ENCODE results near the gene ARRDC5. TPM values are rescaled to one million over a fixed set of nuclear protein-coding genes. Genes with fewer than 3 reads are reported as not detected.

ARRDC5 gene
- total RNA-seq, 1 experiment from 2014 or later = not detected

GRCh38 chr19:4877753-4878490 lies 24.8 kb downstream of the ARRDC5 start:
- H3K4me1 ChIP-seq (ENCODE audit: insufficient read depth, low read length) = no peaks in the 10 kb centered on the region
- H2BK120ac ChIP-seq (ENCODE audit: low read depth, low read length, poor library complexity, severe bottlenecking) = no peak overlapping the region
- H3T11ph ChIP-seq (ENCODE audit: low read length) = no peak overlapping the region
- no peak overlapping the region for H4K5ac ChIP-seq (ENCODE audit: insufficient read length, low read depth, low read length)
- no peak overlapping the region for H3K56ac ChIP-seq (ENCODE audit: insufficient read length, low read depth, low read length)
- no peaks in the 10 kb centered on the region for H3K27me3 ChIP-seq (ENCODE audit: insufficient read depth, low read length)
- Mint-ChIP-seq H3K4me3 (no peak overlapping the region), H3K9me3 (peaks cover 0 to 6% of the 10 kb centered on the region in 2 experiments; a peak in 2 of 5 replicates), H3K4me1 (peaks cover 13 to 20% of the 10 kb centered on the region in 2 experiments), H3K27me3 (ENCODE audit: low read depth) (no peaks in the 10 kb centered on the region; the same call in 1 of the 2 replicates), H3K27ac (peak overlapping the region in 1 of 3 experiments; percentile 93; a peak in 2 of 7 replicates), H3K36me3 (ENCODE audit: insufficient read depth in 1 of 3, low read depth in 3 of 3) (no peaks in the 10 kb centered on the region; a peak in 1 of 7 replicates)
- H4K8ac ChIP-seq (replicated peaks; ENCODE audit: insufficient read length, low read depth, low read length) = no peak overlapping the region
- DNase-seq = peak; percentile 36
- no CpG with 5 or more reads among the region's 30 CpGs for WGBS (ENCODE audit: extremely low coverage, insufficient read length, low lambda C conversion rate)
- no peaks in the 10 kb centered on the region for H3K79me1 ChIP-seq (ENCODE audit: insufficient read depth, low read depth, low read length, poor library complexity, severe bottlenecking)
- H3K23me2 ChIP-seq (ENCODE audit: insufficient read length, low read depth, low read length, poor library complexity, severe bottlenecking) = no peaks in the 10 kb centered on the region
- H3K4ac ChIP-seq (ENCODE audit: low read depth, low read length) = peak overlapping the region; percentile 82; the same call in 1 of the 2 replicates
- peak overlapping the region; percentile 78 for H3K14ac ChIP-seq (ENCODE audit: insufficient read depth, low read length)
- peak overlapping the region; percentile 90 for H3K18ac ChIP-seq (ENCODE audit: insufficient read length, low read depth, low read length)
- no peak overlapping the region for H3K23ac ChIP-seq (ENCODE audit: insufficient read length, low read depth, low read length)
- peak overlapping the region; percentile 10 for H3K9ac ChIP-seq (ENCODE audit: extremely low read depth, insufficient read length, low read length)
- H2AK5ac ChIP-seq (ENCODE audit: insufficient read length, low read length) = no peak overlapping the region
- no peak overlapping the region for H3K4me2 ChIP-seq (ENCODE audit: insufficient read depth, insufficient read length, low read length)
- H4K20me1 ChIP-seq (ENCODE audit: control insufficient read depth, insufficient read depth, insufficient read length) = no peaks in the 10 kb centered on the region
- H2AFZ ChIP-seq (ENCODE audit: low read length) = no peak overlapping the region
- no peaks in the 10 kb centered on the region for H3K9me3 ChIP-seq (ENCODE audit: control insufficient read depth, low read depth, low read length)
- H2BK12ac ChIP-seq (ENCODE audit: insufficient read length, low read depth, low read length) = peak overlapping the region; percentile 45
- TF ChIP-seq CTCF (conservative IDR thresholded peaks at IDR 0.05) = no peak
- peak overlapping the region; percentile 10; the same call in 1 of the 2 replicates for H2BK15ac ChIP-seq (ENCODE audit: low read depth, low read length)
- H2BK5ac ChIP-seq (ENCODE audit: insufficient read length, low read length) = no peak overlapping the region
- no peak overlapping the region for H3K27ac ChIP-seq (ENCODE audit: insufficient read length, low read depth, low read length)
- peak overlapping the region; percentile 99 for H4K91ac ChIP-seq (ENCODE audit: insufficient read length, low read depth, low read length)
- no peaks in the 10 kb centered on the region for H3K79me2 ChIP-seq (ENCODE audit: insufficient read depth, low read length)
- no peak overlapping the region for H2BK20ac ChIP-seq (ENCODE audit: low read depth, low read length, poor library complexity, severe bottlenecking)

Measured in H9 (cell line).